Measurements from ENCODE around the gene RAB11B. TPM values are rescaled to one million over a fixed set of nuclear protein-coding genes. Genes with fewer than 3 reads are reported as not detected.

The RAB11B gene
- total RNA-seq, 1 experiment from 2014 or later: 140 TPM

GRCh38 chr19:8452446-8453123, 62.4 kb downstream of the RAB11B start:
- RAD21 ChIA-PET (ENCODE audit: low non-redundant PET in 1 of 2, low total read pairs in 2 of 2, uncharacterized antibody in 2 of 2, unreplicated experiment in 2 of 2): interaction anchor here in 1 of 2 experiments (0.6 kb wide), 1 partner anchor 174 kb away, joined by 3 read pairs; no protein-coding TSS in a partner anchor
- POLR2A ChIA-PET: interaction anchor here (0.8 kb wide), 1 partner anchor 8 kb away, joined by 3 read pairs; the partner anchor contains the start of gene HNRNPM
- H3K27ac ChIP-seq (ENCODE audit: low read depth, low read length): no peak overlapping the region
- H3K9ac ChIP-seq (ENCODE audit: low read length): no peak overlapping the region
- peaks cover 15 to 37% of the 10 kb centered on the region in 2 experiments for H3K4me1 ChIP-seq (ENCODE audit: control insufficient read depth in 1 of 2, insufficient read depth in 2 of 2, low read length in 2 of 2)
- no peaks in the 10 kb centered on the region for H3K9me3 ChIP-seq (ENCODE audit: control insufficient read depth in 1 of 2, insufficient read depth in 1 of 2, low read depth in 1 of 2, low read length in 2 of 2)
- CTCF ChIA-PET: interaction anchor here (1.5 kb wide), 1 partner anchor 53 kb away, joined by 3 read pairs; no protein-coding TSS in a partner anchor
- intact Hi-C loops (cut with micrococcal nuclease): no loop called here
- no peaks in the 10 kb centered on the region for H3K27me3 ChIP-seq (ENCODE audit: insufficient read depth, low read length)
- H3K4me3 ChIP-seq (replicated peaks in 1 of 2; ENCODE audit: low read depth in 1 of 2, low read length in 2 of 2): no peak overlapping the region
- H3K79me2 ChIP-seq (ENCODE audit: insufficient read depth, low read length): peaks cover 100% of the 10 kb centered on the region
- TF ChIP-seq ZNF274 (IDR thresholded peaks at IDR 0.05; ENCODE audit: low read depth, low read length) (no peak), ELF1 (IDR thresholded peaks at IDR 0.05; ENCODE audit: borderline replicate concordance, low read depth) (no peak), JUND (IDR thresholded peaks at IDR 0.05) (no peak), CEBPB (IDR thresholded peaks at IDR 0.05; ENCODE audit: low read depth) (no peak), ZFX (IDR thresholded peaks at IDR 0.05) (no peak), POLR2A (IDR thresholded peaks at IDR 0.05; ENCODE audit: borderline replicate concordance, extremely low read depth, insufficient read depth, insufficient read length) (no peak), YY1 (IDR thresholded peaks at IDR 0.05; ENCODE audit: extremely low read depth, insufficient replicate concordance, low read depth, low read length) (no peak), ATF3 (IDR thresholded peaks at IDR 0.05) (no peak), MAX (IDR thresholded peaks at IDR 0.05) (no peak), SRF (IDR thresholded peaks at IDR 0.05; ENCODE audit: low read depth) (no peak), EZH2 (IDR thresholded peaks at IDR 0.05) (no peak)
- H3K9me2 ChIP-seq (ENCODE audit: insufficient read depth): no peaks in the 10 kb centered on the region
- no TSS peak for BruUV-seq (replicated peaks)
- DNase-seq (ENCODE audit: low read depth, low spot score) (no peak), ATAC-seq (no peak)
- peaks cover 31 to 41% of the 10 kb centered on the region in 2 experiments; a peak in 3 of 4 replicates for H3K36me3 ChIP-seq (ENCODE audit: control insufficient read depth in 1 of 2, insufficient read depth in 2 of 2, low read length in 2 of 2)
- H3K4me2 ChIP-seq (ENCODE audit: low read length): no peak overlapping the region
- H4K20me1 ChIP-seq (ENCODE audit: insufficient read depth): peaks cover 76% of the 10 kb centered on the region
- H2AFZ ChIP-seq (ENCODE audit: low read depth, low read length, poor library complexity, severe bottlenecking): no peak overlapping the region
